Activated CD4-positive, alpha-beta memory T cell treated with anti-CD3 and anti-CD28 coated beads, Interleukin-2, amount 10 ng/mL, durations not matched to agents 7 days and 5 days (primary cell): ENCODE measurements around the gene NES. TPM values are rescaled to one million over a fixed set of nuclear protein-coding genes. Genes with fewer than 3 reads are reported as not detected.

Experiments
- CTCF ChIA-PET: fragments of 350-600 bp; sonication (Branson Sonifier 250); formaldehyde crosslinking; loops from one replicate; lab custom pipeline; 2021; ENCODE audit warnings: antibody characterized with exemption, inconsistent platforms; lab: Charles Lee
- POLR2A ChIA-PET: fragments of 350-600 bp; sonication (Branson Sonifier 250); formaldehyde crosslinking; loops from one replicate; lab custom pipeline; 2021; ENCODE audit warnings: antibody characterized with exemption; lab: Charles Lee
- DNase-seq: peaks from one replicate; pipeline ENCODE4 v3.0.0-alpha.2; 2020
- H3K27ac Mint-ChIP-seq: one replicate; pipeline ENCODE4 v1.8.0; 2021; ENCODE audit warnings: mild to moderate bottlenecking, mixed read lengths
- H3K27me3 Mint-ChIP-seq: one replicate; pipeline ENCODE4 v1.8.0; 2021; ENCODE audit warnings: mixed read lengths
- H3K36me3 Mint-ChIP-seq: one replicate; pipeline ENCODE4 v1.8.0; 2021; ENCODE audit warnings: low read depth, mixed read lengths
- H3K4me1 Mint-ChIP-seq: one replicate; pipeline ENCODE4 v1.8.0; 2021; ENCODE audit warnings: mixed read lengths
- H3K4me3 Mint-ChIP-seq: one replicate; pipeline ENCODE4 v1.8.0; 2021; ENCODE audit warnings: mild to moderate bottlenecking, mixed read lengths
- H3K9me3 Mint-ChIP-seq: one replicate; pipeline ENCODE4 v1.8.0; 2021; ENCODE audit warnings: mixed read lengths
- total RNA-seq, 2 experiments: library from RNA; stranded (reverse); gene quantifications; one replicate each; pipeline ENCODE4 v1.2.3, GENCODE V29; 2021

NES gene
- total RNA-seq, 2 experiments from 2014 or later: not detected

GRCh38 chr1:156675210-156676113 is 1.7 kb downstream of the NES start:
- ChIA-PET POLR2A (interaction anchor here (0.6 to 2.1 kb wide), 3 partner anchors 14 to 32 kb away, joined by 3 to 5 read pairs (median 3); no protein-coding TSS in a partner anchor), CTCF (interaction anchor here (0.9 to 10.7 kb wide), 8 partner anchors 9 to 84 kb away, joined by 3 to 139 read pairs (median 9); partner anchors contain the start of genes ISG20L2 and METTL25B)
- no peaks in the 10 kb centered on the region for H3K36me3 Mint-ChIP-seq
- H3K4me1 Mint-ChIP-seq: peaks cover 14% of the 10 kb centered on the region
- no peak overlapping the region for H3K4me3 Mint-ChIP-seq
- peaks cover 80% of the 10 kb centered on the region for H3K27me3 Mint-ChIP-seq
- H3K27ac Mint-ChIP-seq: no peak overlapping the region
- H3K9me3 Mint-ChIP-seq: no peaks in the 10 kb centered on the region
- no peak for DNase-seq

DNA sequence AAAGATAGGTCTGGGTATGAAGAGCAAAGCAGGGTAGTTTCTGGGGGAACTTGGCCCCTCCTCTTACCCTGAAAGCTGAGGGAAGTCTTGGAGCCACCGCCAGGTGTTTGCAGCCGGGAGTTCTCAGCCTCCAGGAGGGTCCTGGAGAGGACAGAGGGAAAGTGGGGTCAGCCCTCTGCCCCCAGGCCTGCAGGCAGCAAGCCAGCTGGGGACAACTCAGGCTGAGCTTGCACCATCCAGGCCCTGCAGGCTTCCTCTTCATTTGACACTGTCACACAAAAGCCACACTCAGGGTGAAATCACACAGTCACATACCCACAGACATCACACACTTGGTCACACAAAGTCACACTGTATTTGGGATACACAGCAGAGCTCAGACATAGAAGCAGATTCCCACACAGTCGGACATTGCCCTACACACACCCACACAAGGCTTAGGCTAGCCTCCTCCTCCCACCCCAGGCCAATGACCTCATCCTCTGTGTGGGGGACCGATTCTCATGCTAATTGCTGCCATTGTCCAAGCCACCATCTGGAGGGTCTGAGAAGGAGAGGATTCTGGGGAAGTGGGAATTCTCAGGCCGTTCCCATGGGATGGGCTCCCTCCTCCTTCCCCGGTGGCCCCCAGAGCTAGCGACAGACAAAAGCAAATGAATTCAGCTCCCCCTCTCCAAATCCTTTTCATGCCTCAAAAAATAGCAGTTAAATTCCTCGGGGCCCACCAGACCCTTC is 3.7 kb downstream of the NES start:
- ChIA-PET POLR2A (interaction anchor here (0.9 to 1.1 kb wide), 2 partner anchors 9 to 12 kb away, joined by 3 to 4 read pairs; no protein-coding TSS in a partner anchor), CTCF (interaction anchor here (0.6 kb wide), 2 partner anchors 868 to 1888 kb away, joined by 3 read pairs; no protein-coding TSS in a partner anchor)
- Mint-ChIP-seq H3K27ac (no peak overlapping the region), H3K4me3 (no peak overlapping the region), H3K9me3 (no peaks in the 10 kb centered on the region), H3K36me3 (no peaks in the 10 kb centered on the region), H3K4me1 (peaks cover 14% of the 10 kb centered on the region), H3K27me3 (peaks cover 66% of the 10 kb centered on the region)
- DNase-seq: no peak

GRCh38 chr1:156671804-156672203 is 5.4 kb downstream of the NES start:
- POLR2A ChIA-PET: interaction anchor here (1.3 kb wide), 1 partner anchor 11 kb away, joined by 3 read pairs; no protein-coding TSS in a partner anchor
- Mint-ChIP-seq H3K27me3 (peaks cover 50% of the 10 kb centered on the region), H3K9me3 (no peaks in the 10 kb centered on the region), H3K4me1 (no peaks in the 10 kb centered on the region), H3K4me3 (no peak overlapping the region), H3K27ac (no peak overlapping the region), H3K36me3 (no peaks in the 10 kb centered on the region)
- CTCF ChIA-PET: interaction anchor here (0.6 to 1.4 kb wide), 2 partner anchors 11 to 53 kb away, joined by 7 read pairs; no protein-coding TSS in a partner anchor
- no peak for DNase-seq

DNA sequence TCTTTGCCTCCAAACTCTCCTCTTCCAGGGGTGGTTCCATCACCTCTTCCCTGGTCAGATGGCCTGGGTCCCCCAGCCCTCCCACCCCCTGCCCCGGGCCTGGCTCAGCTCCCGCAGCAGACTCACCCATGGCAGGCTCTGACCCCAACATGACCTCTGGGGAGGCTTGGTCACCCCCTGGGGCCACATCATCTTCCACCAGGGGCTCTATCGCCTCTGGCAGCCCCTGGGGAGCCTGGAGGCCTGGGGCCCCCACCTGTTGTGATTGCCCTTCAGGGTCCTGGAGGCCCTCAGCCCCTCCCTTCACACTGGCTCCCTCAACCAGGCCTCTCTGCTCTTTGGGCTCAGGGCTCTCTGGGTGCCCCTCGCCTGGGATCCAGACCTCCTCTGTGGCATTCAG is 6.4 kb downstream of the NES start:
- peaks cover 48% of the 10 kb centered on the region for H3K27me3 Mint-ChIP-seq
- no peaks in the 10 kb centered on the region for H3K36me3 Mint-ChIP-seq
- H3K4me1 Mint-ChIP-seq: peaks cover 3% of the 10 kb centered on the region
- ChIA-PET CTCF (interaction anchor here (1.5 kb wide), 1 partner anchor 19 kb away, joined by 5 read pairs; no protein-coding TSS in a partner anchor), POLR2A (interaction anchor here (1.3 kb wide), 1 partner anchor 11 kb away, joined by 3 read pairs; no protein-coding TSS in a partner anchor)
- no peak for DNase-seq
- H3K9me3 Mint-ChIP-seq: no peaks in the 10 kb centered on the region
- H3K27ac Mint-ChIP-seq: no peak overlapping the region
- H3K4me3 Mint-ChIP-seq: no peak overlapping the region

GRCh38 chr1:156670359-156670758 is 6.8 kb downstream of the NES start:
- DNase-seq: no peak
- Mint-ChIP-seq H3K27me3 (peaks cover 49% of the 10 kb centered on the region), H3K4me3 (no peak overlapping the region), H3K27ac (no peak overlapping the region), H3K36me3 (no peaks in the 10 kb centered on the region), H3K9me3 (no peaks in the 10 kb centered on the region), H3K4me1 (peaks cover 7% of the 10 kb centered on the region)
- POLR2A ChIA-PET: interaction anchor here (1.3 kb wide), 1 partner anchor 11 kb away, joined by 3 read pairs; no protein-coding TSS in a partner anchor
- CTCF ChIA-PET: interaction anchor here (1.5 kb wide), 1 partner anchor 19 kb away, joined by 5 read pairs; no protein-coding TSS in a partner anchor

DNA sequence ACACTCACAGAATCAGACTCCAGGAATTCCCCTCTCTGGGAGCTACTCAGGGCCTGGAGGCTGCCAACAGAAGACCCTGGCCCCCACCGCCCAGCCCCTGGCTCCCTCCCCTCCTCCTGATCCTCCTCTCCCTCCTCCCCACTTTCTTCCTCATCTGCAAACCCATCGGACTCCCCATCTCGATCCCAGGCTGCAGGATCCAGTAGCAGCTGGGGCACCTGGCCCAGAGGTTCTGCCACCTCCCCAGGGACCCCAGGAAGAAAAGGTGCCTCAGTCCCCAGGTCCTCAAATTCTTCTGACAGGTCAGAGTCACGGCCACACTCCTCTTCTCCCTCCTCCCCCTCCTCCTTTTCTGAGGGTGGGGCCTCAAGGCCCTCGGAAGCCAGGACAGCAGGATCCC is 7.4 kb downstream of the NES start:
- Mint-ChIP-seq H3K4me3 (no peak overlapping the region), H3K9me3 (no peaks in the 10 kb centered on the region)
- POLR2A ChIA-PET: interaction anchor here (1.3 kb wide), 1 partner anchor 10 kb away, joined by 3 read pairs; no protein-coding TSS in a partner anchor

DNA sequence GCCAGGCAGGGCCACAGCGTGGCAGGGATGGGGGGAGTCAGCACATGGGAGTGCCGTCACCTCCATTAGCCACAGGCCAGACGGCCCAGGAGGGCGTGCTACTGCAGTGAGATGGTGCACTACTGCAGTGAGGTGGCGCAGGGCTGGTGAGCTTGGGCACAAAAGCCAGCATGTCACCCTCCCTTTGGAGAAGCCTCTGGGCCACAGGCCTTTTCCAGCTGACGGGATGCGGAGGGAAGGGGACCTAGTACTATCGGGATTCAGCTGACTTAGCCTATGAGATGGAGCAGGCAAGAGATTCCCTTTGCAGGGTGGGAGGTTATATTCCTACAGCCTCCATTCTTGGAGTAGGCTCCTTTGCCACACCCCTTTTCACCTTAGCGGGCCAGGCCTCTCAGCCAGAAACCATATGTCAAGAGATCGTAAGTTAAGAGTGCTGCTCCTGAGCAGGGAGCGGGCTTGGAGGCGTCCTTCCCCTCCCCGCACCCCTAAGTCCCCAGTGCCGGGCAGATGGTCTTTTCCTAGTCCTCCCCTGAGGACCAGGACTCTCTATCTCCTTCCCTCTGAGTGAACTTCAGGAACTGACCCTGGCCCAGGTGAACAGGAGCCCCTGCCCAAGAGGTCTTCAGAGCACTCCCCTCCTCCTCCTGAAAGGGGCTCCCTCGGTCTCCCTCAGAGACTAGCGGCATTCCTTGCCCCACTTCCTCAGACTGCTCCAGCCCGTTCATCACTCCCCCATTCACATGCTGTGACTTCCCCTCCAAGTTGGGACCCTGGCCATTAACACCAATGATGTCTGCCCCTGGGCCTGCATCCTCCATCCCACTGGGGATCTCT is 8.2 kb downstream of the NES start:
- ChIA-PET CTCF (interaction anchor here (1.0 to 1.5 kb wide), 2 partner anchors 21 to 42 kb away, joined by 3 to 5 read pairs; no protein-coding TSS in a partner anchor), POLR2A (no interaction called here)
- DNase-seq: no peak
- Mint-ChIP-seq H3K27me3 (peaks cover 38% of the 10 kb centered on the region), H3K36me3 (no peaks in the 10 kb centered on the region), H3K27ac (no peak overlapping the region), H3K4me3 (no peak overlapping the region), H3K4me1 (peaks cover 16% of the 10 kb centered on the region), H3K9me3 (no peaks in the 10 kb centered on the region)

More for the DNA sequence above, 7.4 kb downstream of the NES start:
- DNase-seq: no peak
- CTCF ChIA-PET: interaction anchor here (1.0 to 1.5 kb wide), 2 partner anchors 20 to 43 kb away, joined by 3 to 5 read pairs; no protein-coding TSS in a partner anchor
- Mint-ChIP-seq H3K36me3 (no peaks in the 10 kb centered on the region), H3K4me1 (peaks cover 12% of the 10 kb centered on the region), H3K27ac (no peak overlapping the region), H3K27me3 (peaks cover 44% of the 10 kb centered on the region)

- no peaks in the 10 kb centered on the region for H3K36me3 Mint-ChIP-seq
- CTCF ChIA-PET: no interaction called here
- POLR2A ChIA-PET: interaction anchor here (0.6 to 1.1 kb wide), 2 partner anchors 147 to 295 kb away, joined by 3 read pairs; no protein-coding TSS in a partner anchor
- H3K9me3 Mint-ChIP-seq: no peaks in the 10 kb centered on the region
- H3K27ac Mint-ChIP-seq: no peak overlapping the region
- peaks cover 30% of the 10 kb centered on the region for H3K27me3 Mint-ChIP-seq
- DNase-seq: no peak
- peaks cover 19% of the 10 kb centered on the region for H3K4me1 Mint-ChIP-seq
- H3K4me3 Mint-ChIP-seq: no peak overlapping the region
Measured at GRCh38 chr1:156667968-156668709, 9.1 kb downstream of the NES start.

- no peaks in the 10 kb centered on the region for H3K9me3 Mint-ChIP-seq
- DNase-seq: no peak
- H3K27me3 Mint-ChIP-seq: peaks cover 26% of the 10 kb centered on the region
- H3K4me1 Mint-ChIP-seq: peaks cover 22% of the 10 kb centered on the region
- no peak overlapping the region for H3K4me3 Mint-ChIP-seq
- CTCF ChIA-PET: no interaction called here
- H3K27ac Mint-ChIP-seq: no peak overlapping the region
- no peaks in the 10 kb centered on the region for H3K36me3 Mint-ChIP-seq
- POLR2A ChIA-PET: interaction anchor here (0.6 to 1.1 kb wide), 2 partner anchors 146 to 296 kb away, joined by 3 read pairs; no protein-coding TSS in a partner anchor
Measured at GRCh38 chr1:156667610-156667967, 9.6 kb downstream of the NES start.

GRCh38 chr1:156666862-156667609 is 10.2 kb downstream of the NES start:
- H3K9me3 Mint-ChIP-seq: no peaks in the 10 kb centered on the region
- ChIA-PET POLR2A (no interaction called here), CTCF (interaction anchor here (1.8 kb wide), 1 partner anchor 11 kb away, joined by 4 read pairs; no protein-coding TSS in a partner anchor)
- H3K36me3 Mint-ChIP-seq: no peaks in the 10 kb centered on the region
- H3K27me3 Mint-ChIP-seq: peaks cover 21% of the 10 kb centered on the region
- peaks cover 27% of the 10 kb centered on the region for H3K4me1 Mint-ChIP-seq
- DNase-seq: no peak
- no peak overlapping the region for H3K27ac Mint-ChIP-seq
- no peak overlapping the region for H3K4me3 Mint-ChIP-seq

DNA sequence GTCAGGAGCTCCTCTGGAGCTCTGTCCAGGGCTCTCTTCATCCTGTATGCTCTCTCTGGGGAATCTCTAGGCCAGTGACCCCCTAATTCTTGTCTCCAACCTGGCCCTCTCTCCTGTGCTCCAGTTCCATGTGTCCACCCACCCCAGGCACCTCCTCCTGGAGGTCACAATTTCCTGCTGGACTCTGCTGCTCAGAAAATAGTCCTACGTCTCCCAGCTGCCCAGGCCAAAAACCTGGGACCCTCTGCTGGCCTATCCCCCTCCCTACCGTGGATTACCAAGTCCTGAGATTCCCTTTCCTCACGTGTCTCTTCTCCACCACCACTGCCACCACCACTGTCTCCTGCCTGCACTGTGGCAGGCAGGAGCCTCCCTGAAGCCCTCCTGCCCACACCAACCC is 11.7 kb downstream of the NES start:
- POLR2A ChIA-PET: no interaction called here
- no peaks in the 10 kb centered on the region for H3K36me3 Mint-ChIP-seq
- H3K27ac Mint-ChIP-seq: no peak overlapping the region
- no peak overlapping the region for H3K4me3 Mint-ChIP-seq
- no peak for DNase-seq
- H3K9me3 Mint-ChIP-seq: no peaks in the 10 kb centered on the region
- CTCF ChIA-PET: interaction anchor here (1.8 kb wide), 1 partner anchor 12 kb away, joined by 4 read pairs; no protein-coding TSS in a partner anchor
- peaks cover 40% of the 10 kb centered on the region for H3K4me1 Mint-ChIP-seq
- peaks cover 10% of the 10 kb centered on the region for H3K27me3 Mint-ChIP-seq
